GM18520 (cell line): ENCODE data around the gene ARRB2.
"Not testable (repeated sequence)": the region's sequence is repeated elsewhere in the genome, so short reads cannot be mapped to it uniquely, and the experiment has no call there.

Source experiments
- ATAC-seq: cut with Tn5 transposase; IDR thresholded peaks from one replicate; pipeline ENCODE4 v1.9.1; 2021; ENCODE audit not compliant: unreplicated experiment

The ARRB2 gene

GRCh38 chr17:4709794-4710692 is at the start of gene ARRB2:
ARRB2 (plus strand) TSS chr17:4710632; CDS start chr17:4710722, 90 bp downstream.
- ATAC-seq: peak; percentile 89

DNA sequence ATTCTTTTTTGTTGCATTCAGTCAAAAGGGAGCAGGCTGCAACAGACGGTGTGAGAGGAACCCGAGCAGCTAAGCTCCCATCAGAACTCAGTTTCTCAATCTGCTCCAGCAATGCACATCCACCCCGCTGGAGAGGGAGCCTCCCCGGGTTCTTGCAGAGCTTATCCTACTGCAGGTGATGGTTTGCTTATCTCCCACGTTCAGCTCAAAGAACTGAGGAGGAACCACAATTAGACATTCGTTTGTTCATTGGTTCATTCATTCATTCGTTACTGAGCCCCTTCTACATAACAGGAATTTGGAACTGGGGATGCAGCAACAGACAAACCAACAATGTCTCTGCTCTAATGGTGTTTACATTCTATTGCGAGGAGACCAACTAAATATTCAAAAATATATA is 46.7 kb upstream of the ARRB2 start:
- ATAC-seq: no peak

GRCh38 chr17:4664230-4664629 is 46.2 kb upstream of the ARRB2 start:
- no peak for ATAC-seq

DNA sequence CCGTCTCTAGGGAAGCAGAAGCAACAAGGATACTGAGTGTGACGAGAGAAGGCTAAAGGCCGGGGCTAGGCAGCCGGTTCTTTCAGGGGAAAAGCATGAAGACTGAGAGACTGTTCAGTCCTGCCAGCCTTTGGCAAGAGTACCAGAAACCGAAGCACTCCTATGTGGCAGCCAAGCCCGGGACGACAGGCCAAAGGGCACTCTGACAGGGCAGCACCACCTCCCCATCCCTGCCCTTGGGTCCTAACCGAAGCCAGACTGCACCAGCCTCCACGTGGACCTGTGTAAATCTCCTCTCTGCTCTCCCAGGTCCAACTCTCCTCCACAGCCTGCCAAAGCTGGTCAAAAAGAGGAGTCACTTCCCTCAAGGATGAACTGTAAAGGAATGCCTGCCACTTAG is 45.4 kb upstream of the ARRB2 start:
- no peak for ATAC-seq

DNA sequence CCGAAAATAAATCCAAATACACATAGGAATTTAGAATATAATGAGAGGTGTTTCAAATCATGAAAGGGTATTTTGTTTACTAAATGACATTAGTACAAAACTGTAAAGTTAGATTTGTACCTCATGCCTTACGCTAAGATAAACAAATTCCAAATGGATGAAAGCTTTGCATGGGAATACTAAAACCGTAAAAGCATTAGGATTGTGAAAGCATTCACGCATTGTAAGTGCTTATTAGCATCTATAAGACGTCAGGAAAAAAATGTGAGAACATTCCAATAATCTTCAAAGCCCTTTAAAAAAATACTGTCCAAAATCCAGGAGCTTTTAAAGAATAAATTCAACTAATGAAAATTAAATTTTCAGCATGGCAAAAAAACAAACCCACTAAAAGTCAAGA is 44.1 kb upstream of the ARRB2 start:
- no peak for ATAC-seq

DNA sequence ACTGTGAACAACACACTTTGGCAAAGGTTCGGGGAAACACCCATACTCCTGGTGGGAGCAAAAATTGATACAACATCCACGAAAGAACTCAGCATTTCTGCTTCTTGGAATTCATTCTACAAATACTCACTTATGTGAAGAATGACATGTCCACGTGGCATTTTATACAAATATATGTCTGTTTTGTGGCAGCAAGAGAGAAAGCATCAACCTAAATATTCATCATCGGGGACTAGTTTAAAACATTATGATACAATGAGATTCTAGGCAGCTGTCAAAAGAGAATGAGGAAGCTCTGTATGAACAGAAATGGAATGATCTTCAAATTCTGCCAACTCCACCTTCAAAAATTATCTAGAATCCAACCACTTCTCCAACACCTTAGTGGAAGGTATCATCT is 43.3 kb upstream of the ARRB2 start:
- ATAC-seq: no peak

DNA sequence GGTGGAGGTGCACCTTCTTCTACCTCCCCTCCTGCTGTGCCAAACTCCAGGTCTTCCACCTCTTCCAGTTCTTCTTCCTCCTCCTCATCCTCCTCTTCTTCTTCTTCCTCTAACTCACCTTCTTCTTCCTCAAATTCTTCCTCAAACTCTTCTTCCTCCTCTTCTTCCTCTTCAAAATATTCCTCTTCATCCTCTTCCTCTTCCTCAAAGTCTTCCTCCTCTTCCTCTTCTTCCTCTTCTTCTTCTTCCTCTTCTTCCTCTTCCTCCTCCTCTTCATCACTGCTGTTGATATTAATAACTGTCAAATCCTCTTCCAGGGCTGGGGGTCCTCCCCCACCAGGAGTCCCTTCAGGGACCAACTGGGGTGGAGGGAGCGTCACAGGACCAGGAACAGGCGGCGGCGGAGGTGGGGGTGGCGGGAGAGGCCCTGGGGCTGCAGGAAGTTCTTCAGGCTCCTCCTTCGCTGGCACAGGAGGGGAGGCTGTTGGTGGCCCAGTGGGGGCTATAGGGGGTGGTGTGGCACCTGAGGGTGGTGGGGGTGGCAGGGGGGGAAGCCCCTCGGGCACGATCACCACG is 38.3 kb upstream of the ARRB2 start:
- ATAC-seq: no peak

DNA sequence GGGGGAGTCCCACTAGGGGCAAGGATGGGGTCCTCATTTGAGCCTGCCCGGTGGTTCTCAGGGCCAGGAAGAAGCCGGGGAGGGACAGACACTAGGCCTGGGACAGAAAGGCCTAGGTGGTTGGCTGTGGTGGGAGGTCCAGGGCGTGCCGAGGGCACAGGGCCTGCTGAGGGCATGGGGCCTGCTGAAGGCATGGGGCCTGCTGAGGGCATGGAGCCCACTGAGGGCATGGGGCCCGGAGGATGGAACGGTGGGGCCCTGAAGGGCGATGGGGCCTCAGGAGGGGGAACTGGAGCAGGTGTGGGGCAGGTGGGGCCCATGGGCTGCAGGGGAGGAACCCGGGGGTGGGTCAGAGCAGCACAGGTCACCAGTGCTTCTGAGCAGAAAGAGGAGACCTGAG is 37.7 kb upstream of the ARRB2 start:
- ATAC-seq: no peak

GRCh38 chr17:4673169-4673568 is 37.3 kb upstream of the ARRB2 start:
- no peak for ATAC-seq

- no peak for ATAC-seq
Observed at GRCh38 chr17:4673986-4674684, 36.3 kb upstream of the ARRB2 start.

DNA sequence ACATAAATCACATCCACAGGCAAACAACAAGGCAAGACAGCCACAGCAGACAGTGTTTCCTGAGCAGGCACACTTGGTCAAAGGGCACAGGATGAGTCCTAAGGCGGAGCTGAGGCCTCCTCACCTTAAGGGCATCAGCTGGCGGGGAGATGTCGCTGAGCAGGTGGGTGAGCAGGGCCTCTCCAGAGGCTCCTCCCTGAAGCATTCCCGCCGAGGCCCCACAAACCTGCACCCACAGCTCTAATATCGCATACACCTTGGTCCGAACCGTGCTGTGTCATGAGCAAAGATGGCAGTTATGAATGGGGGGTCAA is 35.8 kb upstream of the ARRB2 start:
- ATAC-seq: no peak

DNA sequence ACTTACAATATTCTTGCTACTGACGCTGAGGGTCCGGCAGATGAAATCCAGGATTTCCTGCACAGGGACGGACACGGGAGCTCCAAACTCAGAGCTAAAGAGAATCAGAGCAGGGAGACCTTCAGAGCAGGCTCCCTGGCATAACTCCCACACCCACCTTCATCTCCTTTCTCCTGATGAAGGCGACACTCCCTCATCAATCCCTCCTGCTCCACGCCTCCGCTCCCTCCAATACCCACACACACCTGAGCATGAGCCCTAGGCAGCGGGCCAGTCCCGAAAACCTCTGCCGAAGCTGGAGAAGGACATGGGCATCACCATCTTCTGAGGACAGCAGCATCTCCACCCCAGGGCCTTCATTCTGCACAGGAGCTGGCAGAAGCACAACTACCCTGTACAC is 34.6 kb upstream of the ARRB2 start:
- no peak for ATAC-seq

- no peak for ATAC-seq
Observed at GRCh38 chr17:4676791-4677190, 33.6 kb upstream of the ARRB2 start.

DNA sequence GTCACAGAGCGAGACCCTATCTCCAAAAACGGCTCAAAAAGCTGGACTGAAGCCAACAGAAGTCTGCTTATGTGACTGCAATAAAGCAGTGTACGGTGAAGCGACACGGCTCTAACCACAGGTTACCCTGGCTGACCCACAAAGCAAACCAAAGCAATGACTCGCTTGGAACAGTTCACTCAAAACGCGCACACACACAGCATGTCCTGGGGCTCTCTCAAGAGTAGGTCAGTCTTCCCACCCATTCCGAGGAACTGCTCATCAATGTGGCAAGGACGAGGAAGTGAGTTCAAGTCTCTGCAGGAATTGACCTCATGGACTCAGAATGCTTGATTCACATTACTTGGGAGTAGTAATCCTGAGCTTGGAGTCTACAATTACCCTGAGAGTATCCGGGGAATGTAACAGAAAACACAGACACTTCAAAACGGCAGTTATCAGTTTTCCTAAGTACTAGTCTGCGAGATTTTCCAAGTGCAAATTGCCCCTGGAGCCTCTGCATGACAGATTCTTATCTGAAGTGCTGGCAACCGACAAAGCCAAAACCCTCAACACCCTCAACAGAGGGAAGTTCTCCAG is 31.9 kb upstream of the ARRB2 start:
- ATAC-seq: no peak

DNA sequence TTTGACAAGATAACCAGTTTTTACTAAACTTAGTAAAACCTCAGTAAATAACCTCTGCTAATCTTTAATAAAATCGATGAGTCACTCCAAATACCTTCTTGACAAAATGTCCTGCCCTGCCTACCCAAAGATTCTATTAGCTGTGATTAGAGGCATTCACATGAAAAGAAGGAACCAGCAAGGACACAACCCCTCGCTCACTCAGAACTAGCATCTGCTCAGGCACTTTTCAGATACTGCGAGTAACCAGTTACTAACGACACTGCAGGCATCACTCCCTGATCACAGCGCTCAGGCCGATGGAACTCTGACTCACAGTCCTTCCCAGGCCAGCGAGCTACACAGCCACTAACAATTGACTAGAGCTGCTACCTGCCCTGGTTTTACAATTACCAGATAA is 30.8 kb upstream of the ARRB2 start:
- no peak for ATAC-seq

GRCh38 chr17:4683739-4684138 is 26.7 kb upstream of the ARRB2 start:
- not testable (repeated sequence) for ATAC-seq

- not testable (repeated sequence) for ATAC-seq
Observed at GRCh38 chr17:4689872-4690271, 20.6 kb upstream of the ARRB2 start.

- no peak for ATAC-seq
Observed at GRCh38 chr17:4690745-4691144, 19.7 kb upstream of the ARRB2 start.

GRCh38 chr17:4691686-4692085 is 18.7 kb upstream of the ARRB2 start:
- no peak for ATAC-seq

DNA sequence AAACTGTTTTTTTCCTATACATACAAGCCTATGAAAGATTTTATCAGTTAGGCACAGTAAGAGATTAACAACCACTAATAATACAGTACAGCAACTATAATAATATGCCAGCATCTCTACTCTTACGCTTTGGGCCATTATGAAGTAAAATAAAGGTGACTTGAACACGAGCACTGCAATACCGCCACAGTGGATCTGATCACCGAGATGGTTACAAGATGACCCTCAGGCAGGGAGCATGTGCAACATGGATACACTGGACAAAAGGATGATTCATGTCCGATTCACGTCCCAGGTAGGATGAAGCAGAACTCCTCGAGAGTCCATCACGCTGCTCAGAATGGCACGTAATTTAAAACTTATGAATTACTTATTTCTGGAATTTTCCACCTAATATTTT is 17.0 kb upstream of the ARRB2 start:
- no peak for ATAC-seq

DNA sequence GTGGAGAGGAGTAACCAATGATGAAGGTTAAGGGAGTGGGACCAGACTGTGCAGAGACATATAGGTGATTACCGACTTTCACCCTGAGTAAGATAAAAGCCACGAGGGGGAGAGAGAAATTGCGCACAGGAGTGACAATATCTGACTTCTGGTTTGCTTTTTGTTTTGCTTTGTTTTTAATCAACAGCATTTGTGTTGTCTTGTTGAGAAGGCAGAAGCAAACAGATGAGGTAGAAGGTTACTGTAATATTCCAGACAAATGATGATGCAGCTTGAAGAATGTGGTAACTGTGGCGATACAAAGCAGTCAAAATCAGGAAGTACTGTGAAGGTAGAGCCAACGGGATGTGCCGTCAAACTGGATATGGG is 14.0 kb upstream of the ARRB2 start:
- peak; percentile 71 for ATAC-seq
